Astrocyte of the spinal cord (primary cell): ENCODE data around the gene ABHD1.
"Not testable (repeated sequence)": the region's sequence is repeated elsewhere in the genome, so short reads cannot be mapped to it uniquely, and the experiment has no call there.

Experiments used
- DNase-seq: peaks from one replicate; pipeline ENCODE4 v3.0.0; 2011; ENCODE audit warnings: low read depth, low spot score
- H3K4me3 ChIP-seq: 2 replicates; pipeline ENCODE4 v1.5.1; 2011; ENCODE audit warnings: low read depth, mild to moderate bottlenecking, low read length, moderate library complexity
- CTCF ChIP-seq: IDR thresholded peaks from 2 replicates; pipeline ENCODE4 v1.5.1; 2012; ENCODE audit warnings: low read depth, mild to moderate bottlenecking, low read length, inconsistent platforms
- in situ Hi-C: cut with HindIII; loops from 2 replicates; pipeline ENCODE4 v1.10.0; 2017; ENCODE audit warnings: low sequenced_read_pairs

ABHD1 gene

GRCh38 chr2:27174638-27175037 is 51.0 kb downstream of the ABHD1 start:
- in situ Hi-C loops = no loop called here
- H3K4me3 ChIP-seq = no peak overlapping the region

GRCh38 chr2:27175330-27175729 is 51.7 kb downstream of the ABHD1 start:
- in situ Hi-C loops = no loop called here
- TF ChIP-seq CTCF = no peak
- no peak for DNase-seq
- no peak overlapping the region for H3K4me3 ChIP-seq

More at GRCh38 chr2:27174638-27175037, 51.0 kb downstream of the ABHD1 start:
- no peak for TF ChIP-seq CTCF
- no peak for DNase-seq

- DNase-seq, in situ Hi-C loops, H3K4me3 ChIP-seq: not testable (repeated sequence)
Measured at GRCh38 chr2:27175781-27176180, 52.2 kb downstream of the ABHD1 start.

DNA sequence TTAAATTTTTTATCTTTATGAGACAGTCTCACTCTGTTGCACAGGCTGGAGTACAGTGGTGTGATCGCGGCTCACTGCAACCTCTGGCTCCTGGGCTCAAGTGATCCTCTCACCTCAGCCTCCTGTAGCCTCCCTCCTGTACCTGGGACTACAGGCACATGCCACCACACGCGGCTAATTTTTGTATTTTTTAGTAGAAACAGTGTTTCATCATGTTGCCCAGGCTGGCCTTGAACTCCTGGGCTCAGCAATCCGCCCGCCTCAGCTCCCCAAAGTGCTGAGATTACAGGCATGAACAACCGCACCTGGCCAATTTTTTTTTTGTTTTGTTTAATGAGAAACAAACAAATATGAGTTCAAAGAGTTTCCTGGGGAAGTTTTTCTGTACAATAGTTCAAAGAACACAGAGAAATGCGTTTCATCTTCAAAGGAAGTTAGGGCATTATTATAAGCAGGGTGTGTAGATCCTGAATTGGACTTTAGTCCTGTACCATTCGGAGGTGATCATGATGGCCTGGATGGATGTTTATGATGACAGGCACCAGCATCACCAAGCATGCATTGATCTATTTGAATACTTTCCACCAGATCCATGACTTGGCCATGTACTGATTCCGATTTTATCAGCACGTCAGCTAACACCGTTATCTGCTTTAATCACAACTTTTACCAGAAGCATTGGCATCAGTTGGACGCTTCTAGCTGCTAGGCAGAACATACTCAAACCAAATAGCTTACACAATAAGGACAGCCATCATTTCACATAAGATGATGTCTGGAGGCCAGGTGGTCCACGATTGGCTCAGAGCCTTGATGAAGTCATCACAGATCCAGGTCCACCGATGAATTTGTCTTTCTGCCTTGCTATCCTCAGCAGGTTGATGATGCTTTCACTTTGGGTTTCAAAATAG is 54.1 kb downstream of the ABHD1 start:
- in situ Hi-C loops = no loop called here
- TF ChIP-seq CTCF = no peak
- H3K4me3 ChIP-seq = no peak overlapping the region
- no peak for DNase-seq

DNA sequence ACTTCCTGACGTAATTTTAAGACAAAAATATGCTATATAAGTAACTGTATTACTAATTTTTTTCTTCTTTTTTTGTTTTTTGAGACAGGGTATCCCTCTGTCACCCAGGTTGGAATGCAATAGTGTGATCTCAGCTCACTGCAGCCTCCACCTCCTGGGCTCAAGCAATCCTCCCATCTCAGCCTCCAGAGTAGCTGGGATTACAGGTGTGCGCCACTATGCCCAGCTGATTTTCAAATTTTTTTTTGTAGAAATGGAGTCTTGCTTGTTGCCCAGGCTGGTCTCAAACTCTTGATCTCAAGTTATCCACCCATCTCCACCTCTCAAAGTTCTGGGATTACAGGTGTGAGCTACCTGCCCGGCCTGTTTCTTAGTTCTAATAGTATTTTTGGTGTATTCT is 54.9 kb downstream of the ABHD1 start:
- no peak overlapping the region for H3K4me3 ChIP-seq
- in situ Hi-C loops = no loop called here
- TF ChIP-seq CTCF = no peak
- no peak for DNase-seq

GRCh38 chr2:27179344-27180000 is 55.9 kb downstream of the ABHD1 start:
- no peak overlapping the region for H3K4me3 ChIP-seq
- no peak for DNase-seq
- TF ChIP-seq CTCF = no peak
- in situ Hi-C loops = no loop called here
